Heart left ventricle (tissue), 16 donors: ENCODE data around the gene PHF3. TPM values are rescaled to one million over a fixed set of nuclear protein-coding genes. Genes with fewer than 3 reads are reported as not detected.
"Not testable (repeated sequence)": the region's sequence is repeated elsewhere in the genome, so short reads cannot be mapped to it uniquely, and the experiment has no call there.

ENCODE experiments used
- ATAC-seq, 4 donors: fragments of 200-7000 bp; cut with Tn5 transposase; one replicate each; pipeline ENCODE4 v1.9.1; 2020 to 2022; ENCODE audit warnings: moderate library complexity in 4 of 4, mild to moderate bottlenecking in 3 of 4, moderate number of reproducible peaks in 1 of 4
- DNase-seq, 5 donors: peaks; one replicate each; pipeline ENCODE4 v3.0.0-alpha.2; 2020
- H3K27ac ChIP-seq, 12 donors: fragments of 200-600 bp; sonication (generic) in 4 of 12; one replicate each; pipeline versions ENCODE4 v1.5.0 to v1.8.0; 2016 to 2022; ENCODE audit warnings: mild to moderate bottlenecking in 2 of 12
- H3K27me3 ChIP-seq, 9 donors: fragments of 200-600 bp; sonication (generic) in 2 of 9; one replicate each; pipeline versions ENCODE4 v1.5.1 to v1.8.0; 2016 to 2022; ENCODE audit warnings: mild to moderate bottlenecking in 3 of 9
- H3K36me3 ChIP-seq, 9 donors: fragments of 200-600 bp; sonication (generic) in 2 of 9; one replicate each; pipeline versions ENCODE4 v1.5.0 to v1.8.0; 2018 to 2022; ENCODE audit warnings: mild to moderate bottlenecking in 2 of 9
- H3K4me1 ChIP-seq, 12 donors: fragments of 200-600 bp; sonication (generic) in 4 of 12; one replicate each; pipeline versions ENCODE4 v1.5.0 to v1.8.0; 2016 to 2022; ENCODE audit warnings: mild to moderate bottlenecking in 3 of 12
- H3K4me3 ChIP-seq, 12 donors: fragments of 200-600 bp; sonication (generic) in 4 of 12; one replicate each; pipeline versions ENCODE4 v1.5.0 to v1.8.0; 2017 to 2022; ENCODE audit warnings: mild to moderate bottlenecking in 9 of 12, moderate library complexity in 4 of 12
- H3K9me3 ChIP-seq, 12 donors: fragments of 200-600 bp; sonication (generic) in 4 of 12; one replicate each; pipeline versions ENCODE4 v1.5.0 to v1.8.0; 2016 to 2022; ENCODE audit warnings: mild to moderate bottlenecking in 1 of 12
- CTCF ChIP-seq, 12 donors: fragments of 200-600 bp; sonication (generic) in 4 of 12; IDR thresholded peaks; one replicate each; pipeline versions ENCODE4 v1.5.0 to v1.8.0; 2018 to 2022; ENCODE audit warnings: antibody characterized with exemption in 12 of 12, mild to moderate bottlenecking in 5 of 12
- POLR2A ChIP-seq, 2 donors: fragments of 450-650 bp; IDR thresholded peaks; one replicate each; pipeline ENCODE4 v1.6.1; 2017; ENCODE audit warnings: antibody characterized with exemption in 2 of 2, mild to moderate bottlenecking in 2 of 2, moderate library complexity in 2 of 2
- WGBS, 4 donors: extraction: QIAGEN DNeasy Blood & Tissue Kit in 2 of 4; methylation state at CpG; one replicate each; pipeline versions ENCODE4 v1.1.5 to v1.1.7; 2013 to 2018; 5-methylcytosine and 5-hydroxymethylcytosine counted together
- intact Hi-C, 10 donors: fragments of 100-400 bp; cut with DNase I; formaldehyde crosslinking; loops; one replicate each; pipeline versions ENCODE4 v1.11.1 to v1.14.2; 2022
- polyA plus RNA-seq, 2 donors: library from polyadenylated mRNA; stranded (reverse); fragments of 200-250 nt; gene quantifications; one replicate each; pipeline ENCODE4 v1.2.3, GENCODE V29; 2013
- total RNA-seq, 9 donors: library from RNA; depleted of rRNA in 2 of 9; stranded (reverse); fragments of >200 nt in 2 of 9; fragmentation: NEBNext Ultra II Directional in 3 of 9; extraction: Animal tissue kit (Norgen Biotek cat#: 25700) in 3 of 9; gene quantifications; one replicate each; pipeline versions ENCODE4 v1.1.0 to v1.2.4, GENCODE V29; 2016 to 2023
- donor health status: ischemic (EF 13 %, LVEDD 7.1; RV severe dilation, severe dysfunction).
- donor health status: healthy with polysubstance abuse.
- donor health status: DM: no; HTN: yes; CAD: no.
- donor health status: DM: no; HTN: no; CAD: no.
- donor health status: ischemic (EF 25% LVEDD 6.9; RV normal size, moderate dysfunction).
- donor health status: ischemic (EF 25% LVEDD 5.7; RV mildly dilated, moderate dysfunction).
- donor health status: healthy.
- donor health status: DM: yes; HTN: yes; CAD: no.
- donor health status: ischemic (EF 35%, LVEDD 5.7; RV mildly dilated, moderate dysfunction).
- donor health status: nonischemic (EF 11% LVEDD 7.7; RV severe dilation, severe dysfunction).
- donor health status: DM: yes; HTN: yes; CAD: no.
- donor health status: PGD.
- donor health status: ischemic (EF 29% LVEDD 5.4; RV normal size, mild dysfunction).
- donor health status: nonischemic (EF 23%, LVEDD 6.1; RV moderate dilation, normal function).

PHF3 gene
- total and polyA plus RNA-seq, 11 donors = 5.3 to 53.5 (median 34.0) TPM

GRCh38 chr6:63734923-63735322 is 99.3 kb downstream of the PHF3 start:
- DNase-seq = no peak
- no peak for TF ChIP-seq POLR2A (IDR thresholded peaks at IDR 0.05)
- TF ChIP-seq CTCF (IDR thresholded peaks at IDR 0.05) = no peak
- H3K27me3 ChIP-seq = no peaks in the 10 kb centered on the region
- H3K4me3 ChIP-seq = no peak overlapping the region
- no peaks in the 10 kb centered on the region for H3K36me3 ChIP-seq
- H3K27ac ChIP-seq = no peak overlapping the region
- no peaks in the 10 kb centered on the region for H3K4me1 ChIP-seq
- peaks cover 0 to 10% (median 0%) of the 10 kb centered on the region in 12 donors for H3K9me3 ChIP-seq
- intact Hi-C loops = no loop called here
- WGBS, 4 donors = 83 to 87% (median 86%) methylated on average over 3 of the region's 3 CpGs
- ATAC-seq = no peak

- DNase-seq, H3K27ac ChIP-seq, H3K36me3 ChIP-seq, ATAC-seq, H3K27me3 ChIP-seq, H3K4me1 ChIP-seq, H3K4me3 ChIP-seq, intact Hi-C loops: not testable (repeated sequence)
- peaks cover 0 to 10% (median 0%) of the 10 kb centered on the region in 12 donors for H3K9me3 ChIP-seq
- WGBS, 4 donors = 98 to 100% (median 99%) methylated on average over 2 of the region's 2 CpGs
These were observed 102.6 kb downstream of the PHF3 start for GRCh38 chr6:63738190-63738589.

GRCh38 chr6:63739094-63739687 is 103.6 kb downstream of the PHF3 start:
- TF ChIP-seq POLR2A (IDR thresholded peaks at IDR 0.05) (no peak), CTCF (IDR thresholded peaks at IDR 0.05) (no peak)
- 16 to 30% (median 21%) methylated on average over 1 of the region's 1 CpG for WGBS, 4 donors
- DNase-seq (no peak), ATAC-seq (no peak)
- Histone ChIP-seq H3K9me3 (peaks cover 0 to 10% (median 0%) of the 10 kb centered on the region in 12 donors), H3K27me3 (no peaks in the 10 kb centered on the region), H3K36me3 (no peaks in the 10 kb centered on the region), H3K27ac (no peak overlapping the region), H3K4me3 (no peak overlapping the region), H3K4me1 (no peaks in the 10 kb centered on the region)
- intact Hi-C loops = no loop called here

GRCh38 chr6:63740709-63741108 is 105.1 kb downstream of the PHF3 start:
- WGBS, 4 donors = 46 to 68% (median 49%) methylated on average over 2 of the region's 2 CpGs

More at GRCh38 chr6:63740709-63741108, 105.1 kb downstream of the PHF3 start:
- Histone ChIP-seq H3K36me3 (no peaks in the 10 kb centered on the region), H3K27me3 (no peaks in the 10 kb centered on the region), H3K9me3 (peaks cover 0 to 10% (median 0%) of the 10 kb centered on the region in 12 donors), H3K4me1 (no peaks in the 10 kb centered on the region), H3K27ac (no peak overlapping the region), H3K4me3 (no peak overlapping the region)
- DNase-seq (no peak), ATAC-seq (no peak)
- intact Hi-C loops = no loop called here
- TF ChIP-seq CTCF (IDR thresholded peaks at IDR 0.05) (no peak), POLR2A (IDR thresholded peaks at IDR 0.05) (no peak)
